Astrocyte (in vitro differentiated cells and primary cell): ENCODE measurements around the gene PDP2. TPM values are rescaled to one million over a fixed set of nuclear protein-coding genes. Genes with fewer than 3 reads are reported as not detected.

ENCODE experiments used
- DNase-seq: peaks from one replicate; pipeline ENCODE4 v3.0.0-alpha.2; 2010; ENCODE audit warnings: low read depth
- FAIRE-seq: peaks from 2 replicates; lab custom pipeline; 2011; peaks lifted over from hg19 to GRCh38; lab: Jason Lieb, UNC
- H2AFZ ChIP-seq: 2 replicates; pipeline ENCODE4 v1.6.0; 2012; ENCODE audit warnings: low read depth, low read length, inconsistent platforms
- H3K27ac ChIP-seq: 2 replicates; pipeline ENCODE4 v1.5.1; 2011; ENCODE audit warnings: low read depth, low read length, inconsistent platforms
- H3K27me3 ChIP-seq: 2 replicates; pipeline ENCODE4 v1.6.0; 2011; ENCODE audit warnings: low read length, inconsistent platforms; ENCODE audit not compliant: insufficient read depth
- H3K36me3 ChIP-seq: 2 replicates; pipeline ENCODE4 v1.5.1; 2011; ENCODE audit warnings: low read length, inconsistent platforms; ENCODE audit not compliant: insufficient read depth
- H3K4me1 ChIP-seq: 2 replicates; pipeline ENCODE4 v1.5.1; 2011; ENCODE audit warnings: low read length, inconsistent platforms; ENCODE audit not compliant: insufficient read depth
- H3K4me2 ChIP-seq: 2 replicates; pipeline ENCODE4 v1.6.0; 2012; ENCODE audit warnings: low read length, inconsistent platforms
- H3K4me3 ChIP-seq: 2 replicates; pipeline ENCODE4 v1.5.1; 2011; ENCODE audit warnings: low read depth, mild to moderate bottlenecking, low read length, inconsistent platforms; ENCODE audit not compliant: insufficient read depth
- H3K79me2 ChIP-seq: 2 replicates; pipeline ENCODE4 v1.6.0; 2012; ENCODE audit warnings: mild to moderate bottlenecking, low read length, inconsistent platforms; ENCODE audit not compliant: insufficient read depth
- H3K9ac ChIP-seq: 2 replicates; pipeline ENCODE4 v1.6.0; 2012; ENCODE audit warnings: mild to moderate bottlenecking, low read length, inconsistent platforms
- H3K9me3 ChIP-seq: 2 replicates; pipeline ENCODE4 v1.5.1; 2012; ENCODE audit warnings: low read depth, mild to moderate bottlenecking, low read length, inconsistent platforms; ENCODE audit not compliant: insufficient read depth
- H4K20me1 ChIP-seq: 2 replicates; pipeline ENCODE4 v1.6.0; 2012; ENCODE audit warnings: low read length, inconsistent platforms; ENCODE audit not compliant: insufficient read depth
- H3K27ac Mint-ChIP-seq: one replicate; pipeline ENCODE4 v1.8.0; 2021; ENCODE audit warnings: mild to moderate bottlenecking, mixed read lengths; ENCODE audit not compliant: unreplicated experiment
- H3K27me3 Mint-ChIP-seq: one replicate; pipeline ENCODE4 v1.8.0; 2021; ENCODE audit warnings: low read depth, mixed read lengths; ENCODE audit not compliant: unreplicated experiment
- H3K36me3 Mint-ChIP-seq: one replicate; pipeline ENCODE4 v1.8.0; 2021; ENCODE audit warnings: low read depth, mixed read lengths; ENCODE audit not compliant: unreplicated experiment
- H3K4me1 Mint-ChIP-seq: one replicate; pipeline ENCODE4 v1.8.0; 2021; ENCODE audit warnings: low read depth, mixed read lengths; ENCODE audit not compliant: unreplicated experiment
- H3K4me3 Mint-ChIP-seq: one replicate; pipeline ENCODE4 v1.8.0; 2021; ENCODE audit warnings: mild to moderate bottlenecking, moderate library complexity, mixed read lengths; ENCODE audit not compliant: unreplicated experiment
- H3K9me3 Mint-ChIP-seq: one replicate; pipeline ENCODE4 v1.8.0; 2021; ENCODE audit warnings: mild to moderate bottlenecking, mixed read lengths; ENCODE audit not compliant: unreplicated experiment
- EZH2 ChIP-seq: IDR thresholded peaks from 2 replicates; pipeline ENCODE4 v1.6.1; 2012; ENCODE audit warnings: mild to moderate bottlenecking, low read length, inconsistent platforms; ENCODE audit not compliant: insufficient read depth
- total RNA-seq: library from RNA; stranded (reverse); gene quantifications from 2 replicates; pipeline ENCODE4 v1.2.1, GENCODE V29; 2021
- TF ChIP-seq, protein P1 (sequence below): IDR thresholded peaks from 2 replicates; pipeline ENCODE4 v1.5.1; 2011; ENCODE audit warnings: low read depth, mild to moderate bottlenecking, inconsistent platforms, low read length, moderate library complexity; ENCODE audit not compliant: insufficient read depth

The PDP2 gene
- total RNA-seq, 1 donor from 2014 or later = 16.8 TPM

DNA sequence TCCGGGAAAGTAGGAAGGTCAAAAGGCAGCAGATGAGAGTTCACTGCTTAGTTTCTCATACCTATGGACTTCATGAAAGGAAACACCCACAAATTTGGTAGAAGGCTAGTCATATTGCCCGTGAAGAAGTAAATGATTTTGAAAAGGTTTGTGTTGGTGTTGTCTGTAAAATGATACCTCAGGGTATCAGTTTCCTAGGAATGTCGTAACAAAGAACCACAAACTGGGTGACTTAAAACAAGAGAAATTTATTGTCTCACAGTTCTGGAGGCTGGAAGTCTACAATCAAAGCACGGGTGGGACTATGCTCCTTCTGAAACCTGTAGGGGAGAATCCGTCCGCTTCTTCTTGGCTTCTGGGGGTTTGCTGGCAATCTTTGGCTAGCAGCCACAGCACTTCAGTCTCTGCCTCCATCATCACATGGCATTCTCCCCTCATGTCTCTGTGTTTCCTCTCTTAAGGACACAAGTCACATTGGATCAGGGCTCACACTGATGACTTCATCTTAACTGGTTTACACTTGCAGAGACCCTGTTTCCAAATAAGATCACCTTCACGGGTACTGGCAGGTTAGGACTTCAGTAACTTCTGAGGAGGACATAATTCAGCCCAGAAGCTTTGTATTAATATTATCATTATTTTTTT, 47.5 kb upstream of the PDP2 start:
- Mint-ChIP-seq H3K27ac (no peak overlapping the region), H3K36me3 (peaks cover 2% of the 10 kb centered on the region), H3K4me1 (peaks cover 5% of the 10 kb centered on the region), H3K9me3 (no peaks in the 10 kb centered on the region), H3K4me3 (no peak overlapping the region), H3K27me3 (peaks cover 15% of the 10 kb centered on the region)
- peak; percentile 34 for DNase-seq
- no peak overlapping the region for H3K27ac ChIP-seq
- no peak for FAIRE-seq
- no peak overlapping the region for H3K4me3 ChIP-seq
- peaks cover 22% of the 10 kb centered on the region for H4K20me1 ChIP-seq
- no peak overlapping the region for H3K4me2 ChIP-seq
- TF ChIP-seq EZH2 = no peak
- TF ChIP-seq, protein P1, sequence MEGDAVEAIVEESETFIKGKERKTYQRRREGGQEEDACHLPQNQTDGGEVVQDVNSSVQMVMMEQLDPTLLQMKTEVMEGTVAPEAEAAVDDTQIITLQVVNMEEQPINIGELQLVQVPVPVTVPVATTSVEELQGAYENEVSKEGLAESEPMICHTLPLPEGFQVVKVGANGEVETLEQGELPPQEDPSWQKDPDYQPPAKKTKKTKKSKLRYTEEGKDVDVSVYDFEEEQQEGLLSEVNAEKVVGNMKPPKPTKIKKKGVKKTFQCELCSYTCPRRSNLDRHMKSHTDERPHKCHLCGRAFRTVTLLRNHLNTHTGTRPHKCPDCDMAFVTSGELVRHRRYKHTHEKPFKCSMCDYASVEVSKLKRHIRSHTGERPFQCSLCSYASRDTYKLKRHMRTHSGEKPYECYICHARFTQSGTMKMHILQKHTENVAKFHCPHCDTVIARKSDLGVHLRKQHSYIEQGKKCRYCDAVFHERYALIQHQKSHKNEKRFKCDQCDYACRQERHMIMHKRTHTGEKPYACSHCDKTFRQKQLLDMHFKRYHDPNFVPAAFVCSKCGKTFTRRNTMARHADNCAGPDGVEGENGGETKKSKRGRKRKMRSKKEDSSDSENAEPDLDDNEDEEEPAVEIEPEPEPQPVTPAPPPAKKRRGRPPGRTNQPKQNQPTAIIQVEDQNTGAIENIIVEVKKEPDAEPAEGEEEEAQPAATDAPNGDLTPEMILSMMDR = no peak
- H3K79me2 ChIP-seq = peaks cover 28% of the 10 kb centered on the region
- no peaks in the 10 kb centered on the region for H3K9me3 ChIP-seq
- no peak overlapping the region for H2AFZ ChIP-seq
- H3K4me1 ChIP-seq = peaks cover 10% of the 10 kb centered on the region
- no peak overlapping the region for H3K9ac ChIP-seq
- peaks cover 2% of the 10 kb centered on the region for H3K36me3 ChIP-seq
- H3K27me3 ChIP-seq = peaks cover under 1% of the 10 kb centered on the region

DNA sequence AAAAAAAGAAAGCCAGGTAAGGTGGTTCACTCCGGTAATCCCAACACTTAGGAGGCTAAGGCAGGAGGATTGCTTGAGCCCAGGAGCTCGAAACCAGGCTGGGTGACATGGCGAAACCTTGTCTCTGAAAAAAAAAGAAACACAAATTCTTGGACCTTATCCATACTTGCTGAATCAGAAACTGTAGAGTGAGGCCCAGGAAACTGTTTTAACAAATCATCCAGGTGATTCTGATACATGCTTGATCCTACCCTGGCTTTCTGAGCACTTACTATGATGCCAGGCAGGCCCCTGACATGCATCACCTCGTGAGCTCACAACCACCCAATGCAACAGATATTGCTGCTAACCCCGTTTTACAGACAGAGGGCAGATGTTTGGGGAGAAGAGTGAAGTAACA, 45.6 kb upstream of the PDP2 start:
- H3K27me3 ChIP-seq = peaks cover 2% of the 10 kb centered on the region
- H3K79me2 ChIP-seq = peaks cover 10% of the 10 kb centered on the region
- H3K9me3 Mint-ChIP-seq = no peaks in the 10 kb centered on the region
- H3K4me1 Mint-ChIP-seq = no peaks in the 10 kb centered on the region
- FAIRE-seq (no peak), DNase-seq (no peak)
- peaks cover 3% of the 10 kb centered on the region for H4K20me1 ChIP-seq
- no peak overlapping the region for H3K27ac ChIP-seq
- no peak overlapping the region for H3K9ac ChIP-seq
- no peaks in the 10 kb centered on the region for H3K36me3 Mint-ChIP-seq
- H3K4me1 ChIP-seq = peaks cover 3% of the 10 kb centered on the region
- H3K27ac Mint-ChIP-seq = no peak overlapping the region
- H3K4me3 Mint-ChIP-seq = no peak overlapping the region
- H3K4me3 ChIP-seq = no peak overlapping the region
- H3K36me3 ChIP-seq = no peaks in the 10 kb centered on the region
- peaks cover 31% of the 10 kb centered on the region for H3K27me3 Mint-ChIP-seq
- no peaks in the 10 kb centered on the region for H3K9me3 ChIP-seq
- H2AFZ ChIP-seq = no peak overlapping the region
- no peak overlapping the region for H3K4me2 ChIP-seq
- TF ChIP-seq, protein P1 = no peak
- no peak for TF ChIP-seq EZH2

- H3K27me3 Mint-ChIP-seq = peaks cover 67% of the 10 kb centered on the region
- peaks cover 22% of the 10 kb centered on the region for H3K27me3 ChIP-seq
These were observed 39.4 kb upstream of the PDP2 start for GRCh38 chr16:66840883-66841282.

More at GRCh38 chr16:66840883-66841282, 39.4 kb upstream of the PDP2 start:
- Histone ChIP-seq H3K9me3 (no peaks in the 10 kb centered on the region), H4K20me1 (peaks cover 5% of the 10 kb centered on the region), H3K4me2 (no peak overlapping the region), H3K4me3 (no peak overlapping the region), H3K4me1 (peaks cover 9% of the 10 kb centered on the region), H3K9ac (no peak overlapping the region), H3K36me3 (no peaks in the 10 kb centered on the region), H3K27ac (no peak overlapping the region), H2AFZ (no peak overlapping the region), H3K79me2 (no peaks in the 10 kb centered on the region)
- peaks cover 11% of the 10 kb centered on the region for H3K9me3 Mint-ChIP-seq
- peaks cover 5% of the 10 kb centered on the region for H3K36me3 Mint-ChIP-seq
- DNase-seq = no peak
- H3K4me1 Mint-ChIP-seq = peaks cover 5% of the 10 kb centered on the region
- no peak for TF ChIP-seq EZH2
- TF ChIP-seq, protein P1 = no peak
- FAIRE-seq = no peak
- H3K27ac Mint-ChIP-seq = no peak overlapping the region
- no peak overlapping the region for H3K4me3 Mint-ChIP-seq
